22Rv1 (cell line): ENCODE measurements around the gene MOAP1.

Experiments used
- CTCF ChIP-seq: fragments of 450-650 bp; IDR thresholded peaks from 2 replicates; pipeline ENCODE4 v1.5.1; 2017; ENCODE audit warnings: mild to moderate bottlenecking
- ZFX ChIP-seq: fragments of 450-650 bp; IDR thresholded peaks from 2 replicates; pipeline ENCODE4 v1.6.1; 2017; ENCODE audit warnings: antibody characterized with exemption, borderline replicate concordance

- TF ChIP-seq CTCF (no peak), ZFX (no peak)
Observed at GRCh38 chr14:93223565-93223964, 38.9 kb upstream of the MOAP1 start.
